GM19324 (cell line): Measurements from ENCODE around the gene TRIM8.

Experiments
- ATAC-seq: cut with Tn5 transposase; IDR thresholded peaks from one replicate; pipeline ENCODE4 v1.9.1; 2021; ENCODE audit warnings: mild to moderate bottlenecking, moderate library complexity; ENCODE audit not compliant: unreplicated experiment, low FRiP score

TRIM8 gene

GRCh38 chr10:102615361-102615760 is 28.9 kb upstream of the TRIM8 start:
- ATAC-seq, result no peak

- ATAC-seq, result no peak
Observed at GRCh38 chr10:102616066-102616770, 28.1 kb upstream of the TRIM8 start.

GRCh38 chr10:102617041-102617440 is 27.2 kb upstream of the TRIM8 start:
- no peak for ATAC-seq

DNA sequence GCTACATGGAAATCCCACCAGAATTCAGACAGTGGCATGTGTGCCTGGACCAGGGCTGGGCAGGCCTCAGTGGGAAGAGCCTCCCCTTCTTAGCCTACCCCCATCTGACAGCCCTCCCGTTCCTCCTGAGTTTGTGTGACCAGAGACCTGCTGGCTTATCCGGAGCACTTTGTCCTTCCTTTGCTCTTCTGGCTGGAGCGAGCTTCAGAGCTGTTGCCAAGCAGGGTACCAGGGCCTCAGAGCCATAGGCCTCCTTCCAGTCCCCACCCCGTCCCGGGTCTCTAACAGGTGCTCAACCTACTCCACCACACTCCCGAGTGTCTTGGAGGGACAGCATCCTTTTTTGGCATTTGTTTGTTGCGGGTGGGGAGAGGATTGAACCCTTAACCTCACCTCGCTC is 26.5 kb upstream of the TRIM8 start:
- no peak for ATAC-seq

DNA sequence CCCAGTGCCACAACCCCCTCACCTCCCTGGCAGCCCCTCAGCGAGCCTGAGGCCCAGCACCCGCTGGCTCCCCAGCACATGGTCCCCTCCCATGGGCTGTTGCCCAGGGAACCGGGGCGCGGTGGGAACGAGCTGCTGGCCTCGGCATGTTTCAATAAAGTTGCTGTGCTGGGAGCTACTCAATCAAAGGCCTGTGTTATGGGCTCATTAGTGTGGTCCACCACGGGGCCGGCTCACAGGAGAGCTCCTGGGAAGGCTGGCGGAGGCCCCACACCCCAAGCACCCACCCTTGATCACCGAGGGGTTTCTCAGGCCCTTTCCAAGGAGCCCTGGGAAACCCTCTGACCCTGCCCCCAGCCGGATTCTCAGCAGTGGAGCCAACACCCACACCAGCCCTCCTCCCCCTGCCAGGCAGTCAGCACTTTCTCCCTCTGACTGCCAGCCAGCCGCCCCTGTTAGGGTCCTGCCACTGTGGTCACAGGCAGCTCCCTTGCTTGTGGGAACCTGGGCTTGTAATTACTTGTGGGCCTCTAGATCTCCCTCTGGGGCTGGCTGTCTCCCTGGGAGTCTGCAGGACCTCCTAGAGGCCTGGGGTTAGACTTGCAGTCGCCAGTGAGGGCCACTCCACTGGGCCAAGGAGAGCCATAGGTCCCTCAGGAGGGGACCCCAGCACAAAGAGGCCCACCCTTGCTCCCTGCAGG is 24.8 kb upstream of the TRIM8 start:
- ATAC-seq, result no peak

- no peak for ATAC-seq
Observed at GRCh38 chr10:102620138-102620590, 24.1 kb upstream of the TRIM8 start.

- ATAC-seq, result no peak
Observed at GRCh38 chr10:102620591-102621442, 23.5 kb upstream of the TRIM8 start.

DNA sequence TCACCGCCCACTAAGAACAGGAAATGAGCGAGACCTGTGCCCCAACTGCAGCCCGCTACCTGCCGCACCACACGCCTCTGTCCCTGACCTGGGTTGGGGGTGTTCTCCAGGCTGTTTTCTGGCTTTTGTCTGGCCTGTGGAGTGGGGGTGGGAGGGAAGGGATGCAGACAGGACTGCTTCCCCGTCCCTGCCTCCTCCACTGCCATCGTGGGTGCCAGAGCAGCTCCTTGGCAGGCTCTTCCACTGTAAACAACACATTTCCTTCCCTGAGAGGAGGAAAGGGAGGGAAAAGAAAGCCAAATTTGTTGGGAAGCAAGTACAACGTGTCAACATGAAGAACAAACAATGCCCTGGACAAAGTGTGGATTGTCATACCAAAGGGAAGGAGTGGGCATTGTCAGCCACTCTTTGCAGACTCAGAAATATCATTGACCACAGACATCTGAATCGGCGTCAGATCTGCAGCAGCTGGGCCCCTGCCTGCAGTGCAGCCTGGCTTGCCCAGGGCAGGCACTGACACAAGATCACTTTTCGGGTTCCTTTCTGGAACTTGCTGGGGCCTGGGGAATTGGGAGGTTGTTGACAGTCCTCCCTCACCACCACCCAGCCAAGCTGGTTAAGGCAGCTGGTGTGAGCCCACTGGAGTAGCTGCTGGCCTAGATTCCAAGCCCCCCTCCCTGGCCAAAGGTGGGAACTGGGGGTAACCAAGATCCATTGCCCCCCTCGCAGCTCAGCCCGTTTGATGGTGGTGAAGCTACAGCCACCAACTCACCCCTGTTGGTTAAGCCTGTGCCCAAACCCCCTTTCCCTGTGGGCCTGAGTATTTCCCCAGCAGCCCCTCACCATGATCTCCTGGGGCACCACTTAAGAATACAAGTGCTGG is 22.6 kb upstream of the TRIM8 start:
- ATAC-seq, result no peak

- ATAC-seq, result no peak
Observed at GRCh38 chr10:102624094-102624493, 20.2 kb upstream of the TRIM8 start.

GRCh38 chr10:102624751-102625645 is 19.3 kb upstream of the TRIM8 start:
- ATAC-seq, result no peak

DNA sequence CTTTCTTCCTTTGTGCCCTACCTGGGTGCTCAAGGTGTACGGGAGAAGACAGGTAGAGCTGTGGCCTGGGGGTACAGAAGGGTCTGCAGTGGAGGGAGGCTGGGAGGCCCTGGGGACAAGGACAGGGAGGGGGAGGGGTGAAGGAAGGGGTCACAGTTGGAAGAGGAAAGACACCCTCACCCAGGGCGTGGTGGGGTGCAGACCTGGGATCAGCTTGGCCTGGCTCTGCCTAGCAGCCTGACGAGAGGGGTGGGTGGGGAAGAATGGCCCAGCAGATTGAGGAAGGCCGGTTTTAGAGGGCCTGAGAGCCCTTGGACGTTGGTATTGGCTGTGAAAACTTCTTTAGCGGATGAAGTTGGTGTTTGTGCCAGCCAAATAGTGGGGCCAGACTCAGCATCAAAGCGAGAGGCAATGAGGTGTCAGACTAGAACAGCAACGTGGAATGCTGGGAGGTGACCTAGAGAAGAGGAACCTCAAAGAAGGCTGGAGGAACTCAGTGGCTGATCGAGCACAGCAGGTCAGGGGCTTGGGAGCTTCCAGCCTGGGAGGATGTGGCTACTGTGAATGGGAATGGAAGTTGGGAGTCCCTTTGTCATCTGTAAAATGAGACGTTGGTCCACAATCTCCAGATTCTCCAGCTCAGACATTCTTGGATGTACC is 18.1 kb upstream of the TRIM8 start:
- ATAC-seq, result no peak

DNA sequence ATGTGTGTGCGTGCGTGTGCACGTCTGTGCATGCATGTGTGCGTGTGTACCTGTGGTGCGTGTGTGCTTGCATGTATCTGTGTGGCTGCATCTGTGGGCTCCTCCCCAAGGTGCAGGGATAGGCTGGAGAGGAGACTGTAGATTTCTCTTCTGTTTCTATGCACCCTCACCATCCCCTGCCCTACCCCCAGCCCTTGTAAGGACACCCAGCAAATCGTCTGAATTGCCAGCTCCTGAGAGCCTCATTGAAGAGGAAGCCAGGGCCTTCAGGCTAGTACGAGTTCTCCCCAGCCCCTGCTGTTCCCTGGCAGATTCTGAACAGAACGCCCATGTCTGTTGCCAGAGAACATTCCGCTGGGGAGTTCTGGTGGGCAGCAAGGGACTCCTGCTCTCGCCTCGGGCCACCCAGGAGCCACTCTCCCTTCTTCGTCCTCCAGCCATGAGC is 17.0 kb upstream of the TRIM8 start:
- no peak for ATAC-seq

- ATAC-seq, result no peak
Observed at GRCh38 chr10:102627736-102628293, 16.5 kb upstream of the TRIM8 start.

- ATAC-seq, result no peak
Observed at GRCh38 chr10:102628451-102628911, 15.8 kb upstream of the TRIM8 start.

DNA sequence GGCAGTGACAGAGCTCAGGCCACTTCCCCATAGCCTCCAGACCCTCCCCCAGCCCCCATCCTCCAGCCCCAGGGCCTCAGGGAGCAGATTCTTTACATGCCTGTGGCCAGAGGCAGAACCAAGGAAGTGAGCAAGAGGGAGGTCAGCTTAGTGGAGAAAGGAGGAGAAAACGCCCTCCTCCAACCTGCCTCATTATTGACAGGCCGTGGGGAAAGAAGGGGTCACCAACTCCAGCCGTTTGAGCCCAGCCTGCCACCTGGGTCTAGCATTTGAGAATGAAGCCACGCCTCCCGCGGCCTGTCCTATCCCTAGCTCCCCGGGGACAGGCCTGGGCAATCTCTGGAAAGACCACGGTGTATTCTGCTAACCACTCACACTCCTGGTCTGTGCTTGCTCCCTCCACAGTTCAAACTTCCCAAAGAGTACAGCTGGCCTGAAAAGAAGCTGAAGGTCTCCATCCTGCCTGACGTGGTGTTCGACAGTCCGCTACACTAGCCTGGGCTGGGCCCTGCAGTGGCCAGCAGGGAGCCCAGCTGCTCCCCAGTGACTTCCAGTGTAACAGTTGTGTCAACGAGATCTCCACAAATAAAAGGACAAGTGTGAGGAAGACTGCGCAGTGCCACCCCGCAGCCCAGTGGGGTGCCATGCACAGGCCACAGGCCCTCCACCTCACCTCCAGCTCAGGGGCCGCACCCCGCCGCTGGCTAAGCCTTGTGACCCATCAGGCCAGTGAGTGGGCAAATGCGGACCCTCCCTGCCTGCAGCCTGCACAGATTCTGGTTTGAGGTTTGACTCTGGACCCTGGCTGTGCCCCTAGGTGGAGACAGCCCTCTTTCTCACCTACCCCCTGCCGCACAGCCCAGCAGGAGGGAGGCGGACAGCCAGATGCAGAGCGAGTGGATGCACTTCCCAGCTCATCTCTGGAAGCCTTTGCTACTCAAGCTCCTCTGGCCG is 14.3 kb upstream of the TRIM8 start:
- no peak for ATAC-seq

- no peak for ATAC-seq
Observed at GRCh38 chr10:102630663-102631062, 13.6 kb upstream of the TRIM8 start.
